Activated T-helper 2 cell treated with anti-CD3 and anti-CD28 coated beads, Interferon-gamma antibody, Interleukin-2, Interleukin-4, amounts not matched to agents 10 μg/mL and 5 μg/mL and 100 μg/mL, durations not matched to agents 14 hours and 24 hours and 36 hours (primary cell): ENCODE measurements around the gene TXNDC15. TPM values are rescaled to one million over a fixed set of nuclear protein-coding genes. Genes with fewer than 3 reads are reported as not detected.
"Not testable (repeated sequence)": the region's sequence is repeated elsewhere in the genome, so short reads cannot be mapped to it uniquely, and the experiment has no call there.

ENCODE experiments used
- DNase-seq: peaks from one replicate; pipeline ENCODE4 v3.0.0; 2021; ENCODE audit warnings: low spot score
- H3K27ac Mint-ChIP-seq: one replicate; pipeline ENCODE4 v1.8.0; 2021; ENCODE audit warnings: mixed read lengths
- H3K27me3 Mint-ChIP-seq: one replicate; pipeline ENCODE4 v1.8.0; 2021; ENCODE audit warnings: low read depth, mixed read lengths
- H3K36me3 Mint-ChIP-seq: one replicate; pipeline ENCODE4 v1.8.0; 2021; ENCODE audit warnings: low read depth, mixed read lengths
- H3K4me1 Mint-ChIP-seq: one replicate; pipeline ENCODE4 v1.8.0; 2021; ENCODE audit warnings: low read depth, mixed read lengths
- H3K4me3 Mint-ChIP-seq: one replicate; pipeline ENCODE4 v1.8.0; 2021; ENCODE audit warnings: low read depth, mild to moderate bottlenecking, moderate library complexity, mixed read lengths
- H3K9me3 Mint-ChIP-seq: one replicate; pipeline ENCODE4 v1.8.0; 2021; ENCODE audit warnings: mixed read lengths
- intact Hi-C: fragments of 100-400 bp; cut with micrococcal nuclease; formaldehyde crosslinking; loops from one replicate; pipeline ENCODE4 v1.15.1; 2023
- total RNA-seq: library from RNA; stranded (reverse); gene quantifications from 2 replicates; pipeline ENCODE4 v1.2.3, GENCODE V29; 2022

Gene TXNDC15
- total RNA-seq, 1 donor from 2014 or later, result 53.9 TPM

DNA sequence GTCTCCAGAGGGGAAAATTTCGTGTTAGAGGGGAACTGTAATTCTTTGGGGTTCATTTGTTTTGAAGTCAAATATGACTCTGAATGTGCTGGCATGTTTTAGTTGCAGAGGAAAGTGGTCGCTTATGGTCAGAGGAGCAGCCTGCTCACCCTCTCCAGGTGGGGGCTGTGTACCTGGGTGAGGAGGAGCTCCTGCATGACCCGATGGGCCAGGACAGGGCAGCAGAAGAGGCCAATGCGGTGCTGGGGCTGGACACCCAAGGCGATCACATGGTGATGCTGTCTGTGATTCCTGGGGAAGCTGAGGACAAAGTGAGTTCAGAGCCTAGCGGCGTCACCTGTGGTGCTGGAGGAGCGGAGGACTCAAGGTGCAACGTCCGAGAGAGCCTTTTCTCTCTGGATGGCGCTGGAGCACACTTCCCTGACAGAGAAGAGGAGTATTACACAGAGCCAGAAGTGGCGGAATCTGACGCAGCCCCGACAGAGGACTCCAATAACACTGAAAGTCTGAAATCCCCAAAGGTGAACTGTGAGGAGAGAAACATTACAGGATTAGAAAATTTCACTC is 13.5 kb downstream of the TXNDC15 start:
- DNase-seq, result no peak
- Mint-ChIP-seq H3K36me3 (peaks cover 43% of the 10 kb centered on the region), H3K27me3 (no peaks in the 10 kb centered on the region), H3K4me1 (peaks cover 8% of the 10 kb centered on the region), H3K4me3 (no peak overlapping the region), H3K27ac (no peak overlapping the region), H3K9me3 (no peaks in the 10 kb centered on the region)
- intact Hi-C loops, result no loop called here

DNA sequence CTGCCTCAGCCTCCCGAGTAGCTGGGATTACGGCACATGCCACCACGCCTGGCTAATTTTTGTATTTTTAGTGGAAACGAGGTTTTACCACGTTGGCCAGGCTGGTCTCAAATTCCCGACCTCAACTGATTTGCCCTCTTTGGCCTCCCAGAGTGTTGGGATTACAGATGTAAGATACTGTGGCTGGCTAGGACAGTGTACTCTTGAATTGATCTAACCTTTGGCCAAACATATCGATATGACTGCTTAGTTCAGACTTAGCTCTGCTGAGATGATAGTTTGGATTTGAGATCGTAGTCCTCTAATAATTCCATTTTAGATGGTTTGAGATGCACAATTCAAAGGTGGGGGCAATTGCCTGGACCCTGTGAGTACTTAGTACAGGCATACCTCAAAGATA is 15.2 kb downstream of the TXNDC15 start:
- Mint-ChIP-seq H3K4me1 (peaks cover 8% of the 10 kb centered on the region), H3K27me3 (no peaks in the 10 kb centered on the region), H3K9me3 (no peaks in the 10 kb centered on the region), H3K4me3 (no peak overlapping the region), H3K27ac (no peak overlapping the region), H3K36me3 (peaks cover 53% of the 10 kb centered on the region)
- intact Hi-C loops, result no loop called here
- no peak for DNase-seq

DNA sequence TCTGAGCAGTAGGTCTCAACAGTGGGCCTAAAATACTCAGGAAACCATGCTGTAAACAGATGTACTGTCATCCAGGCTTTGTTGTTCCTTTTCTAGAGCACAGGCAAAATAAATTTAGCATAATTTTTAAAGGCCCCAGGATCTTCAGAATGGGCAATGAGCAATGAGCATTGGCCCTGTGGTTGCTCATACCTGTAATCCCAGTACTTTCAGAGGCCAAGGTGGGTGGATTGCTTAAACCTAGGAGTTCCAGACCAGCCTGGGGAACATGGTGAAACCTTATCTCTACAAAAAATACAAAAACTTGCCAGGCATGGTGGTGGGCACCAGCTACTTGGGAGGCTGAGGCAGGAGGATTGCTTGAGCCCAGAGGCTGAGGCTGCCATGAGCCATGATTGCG is 17.3 kb downstream of the TXNDC15 start:
- Mint-ChIP-seq H3K9me3 (no peaks in the 10 kb centered on the region), H3K4me1 (peaks cover 4% of the 10 kb centered on the region), H3K27me3 (no peaks in the 10 kb centered on the region), H3K4me3 (no peak overlapping the region), H3K27ac (no peak overlapping the region), H3K36me3 (peaks cover 64% of the 10 kb centered on the region)
- DNase-seq, result no peak
- intact Hi-C loops, result no loop called here

DNA sequence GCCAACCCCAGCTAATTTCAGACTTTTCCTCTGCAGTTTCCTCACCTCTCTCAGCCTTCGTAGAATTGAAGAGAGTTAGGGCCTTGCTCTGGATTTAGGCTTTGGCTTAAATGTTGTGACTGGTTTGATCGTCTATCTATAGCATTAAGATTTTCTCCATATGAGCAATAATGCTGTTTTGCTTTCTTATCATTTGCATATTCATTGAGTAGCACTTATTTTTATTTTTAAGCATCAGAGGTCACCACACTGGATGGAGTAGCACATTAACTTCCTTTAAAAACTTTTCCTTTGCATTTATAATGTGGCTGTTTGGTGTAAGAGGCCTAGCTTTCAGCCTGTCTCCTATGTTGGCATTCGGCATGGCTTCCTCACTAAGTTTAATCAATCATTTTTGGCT is 18.1 kb downstream of the TXNDC15 start:
- Mint-ChIP-seq H3K27ac (no peak overlapping the region), H3K4me1 (peaks cover 4% of the 10 kb centered on the region), H3K9me3 (no peaks in the 10 kb centered on the region), H3K4me3 (no peak overlapping the region), H3K36me3 (peaks cover 63% of the 10 kb centered on the region), H3K27me3 (no peaks in the 10 kb centered on the region)
- intact Hi-C loops, result no loop called here
- DNase-seq, result no peak

DNA sequence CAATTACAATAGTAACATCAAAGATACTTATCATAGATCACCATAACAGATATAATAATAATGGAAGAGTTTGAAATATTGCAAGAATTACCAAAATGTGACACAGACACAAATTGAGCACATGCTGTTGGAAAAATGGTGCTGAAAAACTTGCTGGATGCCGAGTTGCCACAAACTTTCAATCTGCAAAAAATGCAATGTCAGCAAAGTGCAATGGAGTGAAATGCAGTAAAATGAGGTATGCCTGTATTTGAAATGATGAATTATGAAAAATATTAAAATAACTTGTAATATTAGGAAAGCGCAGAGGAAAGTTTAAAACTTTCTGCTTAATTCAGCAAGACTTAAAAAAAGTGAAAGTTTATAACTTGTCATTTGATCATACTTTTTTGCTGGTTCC is 18.8 kb downstream of the TXNDC15 start:
- H3K4me1 Mint-ChIP-seq, result peaks cover 2% of the 10 kb centered on the region
- H3K4me3 Mint-ChIP-seq, result no peak overlapping the region
- intact Hi-C loops, result no loop called here
- H3K27me3 Mint-ChIP-seq, result no peaks in the 10 kb centered on the region
- H3K27ac Mint-ChIP-seq, result no peak overlapping the region
- DNase-seq, result no peak
- H3K36me3 Mint-ChIP-seq, result peaks cover 57% of the 10 kb centered on the region
- H3K9me3 Mint-ChIP-seq, result no peaks in the 10 kb centered on the region

DNA sequence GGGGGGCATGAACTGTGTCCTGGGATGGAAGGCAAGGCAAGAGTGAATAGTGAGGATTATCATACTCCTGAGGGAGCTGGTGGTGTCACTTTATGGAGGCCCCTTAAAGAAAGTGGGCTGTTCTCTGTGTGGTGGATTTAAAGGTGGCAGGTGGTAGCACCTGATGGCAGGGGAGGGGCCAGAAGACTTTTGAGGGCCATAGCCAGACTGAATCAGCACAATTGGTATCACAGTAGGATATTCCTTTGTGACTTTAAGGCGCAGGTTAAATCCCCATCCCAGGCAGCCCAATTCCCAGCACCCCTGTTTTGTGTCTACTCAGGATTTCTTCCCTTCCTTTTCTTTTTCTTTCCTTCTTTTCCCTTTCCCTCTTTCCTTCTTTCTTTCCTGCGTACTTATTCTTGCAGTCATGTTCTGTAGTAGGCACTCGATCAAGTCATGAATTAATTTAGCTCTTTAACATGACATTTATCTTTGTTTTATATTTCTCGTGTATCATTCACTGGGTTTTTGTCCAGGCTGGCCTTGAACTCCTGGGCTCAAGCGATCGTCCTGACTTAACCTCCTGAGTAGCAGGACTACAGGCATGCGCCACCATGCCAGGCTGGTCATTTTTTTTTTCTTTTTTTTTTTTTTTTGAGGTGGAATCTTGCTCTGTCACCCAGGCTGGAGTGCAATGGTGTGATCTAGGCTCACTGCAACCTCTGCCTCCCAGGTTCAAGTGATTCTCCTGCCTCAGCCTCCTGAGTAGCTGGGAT is 19.8 kb downstream of the TXNDC15 start:
- no peak overlapping the region for H3K27ac Mint-ChIP-seq
- peaks cover 55% of the 10 kb centered on the region for H3K36me3 Mint-ChIP-seq
- H3K4me3 Mint-ChIP-seq, result no peak overlapping the region
- no peaks in the 10 kb centered on the region for H3K9me3 Mint-ChIP-seq
- H3K4me1 Mint-ChIP-seq, result peaks cover 2% of the 10 kb centered on the region
- no peak for DNase-seq
- intact Hi-C loops, result no loop called here
- H3K27me3 Mint-ChIP-seq, result no peaks in the 10 kb centered on the region

DNA sequence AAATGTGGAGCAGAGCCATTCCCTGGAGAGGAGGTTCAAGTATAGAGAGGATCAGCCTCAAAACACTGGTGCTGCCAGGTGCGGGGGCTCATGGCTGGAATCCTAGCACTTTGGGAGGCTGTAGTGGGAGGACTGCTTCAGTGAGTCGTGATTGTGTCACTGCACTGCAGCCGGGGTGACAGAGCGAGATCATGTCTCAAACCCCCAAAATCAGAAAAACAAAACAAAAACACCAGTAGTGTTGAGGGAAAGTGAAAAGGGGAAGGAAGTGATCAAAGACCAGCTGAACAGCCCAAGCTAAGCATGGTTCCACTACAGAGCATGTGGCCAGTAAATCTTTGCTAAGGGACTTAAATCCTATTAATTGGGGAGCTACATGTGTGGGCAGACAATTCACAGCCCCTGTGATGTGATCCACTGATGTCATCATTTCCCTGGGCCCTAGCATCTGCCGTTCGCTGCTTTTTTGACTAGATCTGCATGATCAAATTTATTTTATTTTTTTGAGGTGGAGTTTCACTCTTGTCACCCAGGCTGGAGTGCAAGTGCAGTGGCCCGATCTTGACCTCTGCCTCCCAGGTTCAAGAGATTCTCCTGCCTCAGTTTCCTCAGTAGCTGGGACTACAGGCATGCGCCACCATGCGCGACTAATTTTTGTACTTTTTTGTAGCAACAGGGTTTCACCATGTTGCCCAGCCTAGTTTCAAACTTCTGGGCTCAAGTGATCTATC is 28.1 kb downstream of the TXNDC15 start:
- Mint-ChIP-seq H3K9me3 (no peaks in the 10 kb centered on the region), H3K27ac (peak overlapping the region; percentile 78), H3K36me3 (peaks cover 21% of the 10 kb centered on the region), H3K4me1 (peaks cover 16% of the 10 kb centered on the region), H3K4me3 (peak overlapping the region; percentile 30), H3K27me3 (no peaks in the 10 kb centered on the region)
- intact Hi-C loops, result loop anchor here (10.0 kb wide), 2 partner anchors 267 to 527 kb away; partner anchors contain the start of genes SAR1B and UBE2B
- DNase-seq, result no peak

DNA sequence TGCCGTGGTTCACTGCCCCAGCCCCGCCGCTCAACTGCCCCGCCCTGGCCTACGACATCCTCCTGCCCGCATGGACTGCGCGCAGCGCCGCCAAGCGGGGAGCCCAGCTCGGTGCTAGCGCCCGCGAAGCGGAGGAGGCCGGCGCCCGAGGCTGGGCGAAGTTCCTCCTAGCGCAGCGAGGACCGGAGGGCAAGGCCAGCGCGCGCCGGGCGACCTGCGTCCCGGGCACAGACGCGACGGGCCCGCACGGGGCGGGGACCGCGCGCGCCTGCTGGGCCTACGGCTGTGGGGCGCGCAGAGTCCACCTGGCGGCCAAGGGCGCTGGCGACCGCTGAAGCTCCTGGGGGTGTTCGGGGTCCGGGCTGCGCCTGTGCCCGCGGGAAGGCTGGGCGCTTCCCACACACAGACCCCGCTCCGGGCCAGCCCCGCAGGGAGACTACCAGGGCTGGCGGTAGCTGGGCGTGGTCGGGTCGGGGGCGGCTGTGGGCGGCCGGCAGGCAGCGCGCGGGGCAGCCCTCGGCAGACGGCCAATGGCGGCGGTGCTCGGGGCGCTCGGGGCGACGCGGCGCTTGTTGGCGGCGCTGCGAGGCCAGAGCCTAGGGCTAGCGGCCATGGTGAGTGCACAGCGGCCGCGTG is 30.6 kb downstream of the TXNDC15 start, which contains the start of gene PCBD2:
Gene PCBD2, plus strand, starts transcription at position 522 of the 636 bp plus-strand sequence. Its CDS starts 9 bp downstream, at position 531.
- intact Hi-C loops, result loop anchor here (1.0 to 10.0 kb wide), 7 partner anchors 16 to 530 kb away; partner anchors contain the start of genes CAMLG, DDX46, SAR1B and TXNDC15
- peak; percentile 92 for DNase-seq
- no peaks in the 10 kb centered on the region for H3K27me3 Mint-ChIP-seq
- peak within 1 kb of the TSS; percentile 99 for H3K27ac Mint-ChIP-seq
- H3K36me3 Mint-ChIP-seq, result peaks cover 13% of the 10 kb centered on the region
- H3K4me3 Mint-ChIP-seq, result peak within 1 kb of the TSS; percentile 94
- no peaks in the 10 kb centered on the region for H3K9me3 Mint-ChIP-seq
- peaks cover 16% of the 10 kb centered on the region for H3K4me1 Mint-ChIP-seq

DNA sequence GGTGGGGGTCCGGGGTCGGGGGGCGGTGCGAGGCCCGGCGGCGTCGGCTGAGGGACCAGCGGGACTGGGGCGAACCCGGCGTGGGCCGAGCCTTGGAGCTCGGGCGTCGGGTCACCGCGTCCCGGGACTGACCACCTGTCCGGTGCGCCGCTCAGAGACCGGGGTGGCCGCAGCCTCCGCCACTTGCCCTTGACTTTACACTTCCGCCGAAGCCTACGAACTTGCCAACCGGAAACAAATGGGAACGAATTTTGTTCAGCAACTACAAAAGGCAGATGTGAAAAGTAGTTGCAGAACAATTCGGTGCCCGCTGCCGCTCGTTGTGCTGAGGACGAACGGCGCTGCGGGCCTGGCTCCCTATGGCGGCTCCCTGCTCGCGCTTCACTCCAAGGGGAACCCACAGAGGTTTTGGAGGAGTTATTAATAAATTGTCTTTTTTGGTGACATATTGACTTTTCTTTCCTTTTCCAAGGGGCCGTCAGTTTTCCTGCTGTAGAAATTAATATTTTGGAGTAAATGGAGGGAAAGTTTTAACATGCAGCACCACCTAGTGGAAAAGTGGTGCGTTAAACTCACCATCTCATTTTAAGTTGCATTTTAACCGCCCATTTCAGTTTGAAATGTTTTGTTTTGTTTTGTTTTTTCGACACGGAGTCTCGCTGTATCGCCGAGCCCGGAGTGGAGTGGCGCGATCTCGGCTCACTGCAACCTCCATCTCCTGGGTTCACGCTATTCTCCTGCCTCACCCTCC is 31.2 kb downstream of the TXNDC15 start:
- peak; percentile 64 for DNase-seq
- H3K4me3 Mint-ChIP-seq, result peak overlapping the region; percentile 94
- peaks cover 12% of the 10 kb centered on the region for H3K36me3 Mint-ChIP-seq
- intact Hi-C loops, result loop anchor here (1.0 to 10.0 kb wide), 6 partner anchors 15 to 531 kb away; partner anchors contain the start of genes CAMLG, DDX46, SAR1B and UBE2B
- peaks cover 20% of the 10 kb centered on the region for H3K4me1 Mint-ChIP-seq
- H3K27me3 Mint-ChIP-seq, result no peaks in the 10 kb centered on the region
- no peaks in the 10 kb centered on the region for H3K9me3 Mint-ChIP-seq
- H3K27ac Mint-ChIP-seq, result peak overlapping the region; percentile 99

DNA sequence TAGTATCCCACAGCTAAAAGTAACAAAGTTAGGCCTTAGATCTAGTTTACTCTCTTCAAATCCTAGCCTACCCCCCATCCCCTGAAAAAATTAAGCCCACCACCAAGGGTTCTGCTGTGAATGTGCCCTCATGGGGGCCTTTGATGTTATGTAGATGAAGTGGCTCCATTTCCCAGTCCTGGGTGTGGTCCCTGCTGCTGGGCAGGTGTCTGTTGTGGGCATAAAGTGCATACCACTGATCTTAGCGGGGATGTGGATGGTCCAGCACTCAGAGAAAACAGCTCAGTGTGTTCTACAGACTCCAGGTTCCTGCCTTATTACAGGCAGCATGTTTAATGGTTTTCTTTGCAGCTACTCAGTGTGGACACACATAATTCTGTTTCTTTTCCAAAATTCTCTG is 32.6 kb downstream of the TXNDC15 start:
- Mint-ChIP-seq H3K4me3 (peak overlapping the region; percentile 42), H3K27ac (no peak overlapping the region), H3K9me3 (no peaks in the 10 kb centered on the region), H3K4me1 (peaks cover 22% of the 10 kb centered on the region), H3K36me3 (peaks cover 19% of the 10 kb centered on the region), H3K27me3 (no peaks in the 10 kb centered on the region)
- intact Hi-C loops, result loop anchor here (10.0 kb wide), 2 partner anchors 272 to 532 kb away; partner anchors contain the start of genes SAR1B and UBE2B
- no peak for DNase-seq

DNA sequence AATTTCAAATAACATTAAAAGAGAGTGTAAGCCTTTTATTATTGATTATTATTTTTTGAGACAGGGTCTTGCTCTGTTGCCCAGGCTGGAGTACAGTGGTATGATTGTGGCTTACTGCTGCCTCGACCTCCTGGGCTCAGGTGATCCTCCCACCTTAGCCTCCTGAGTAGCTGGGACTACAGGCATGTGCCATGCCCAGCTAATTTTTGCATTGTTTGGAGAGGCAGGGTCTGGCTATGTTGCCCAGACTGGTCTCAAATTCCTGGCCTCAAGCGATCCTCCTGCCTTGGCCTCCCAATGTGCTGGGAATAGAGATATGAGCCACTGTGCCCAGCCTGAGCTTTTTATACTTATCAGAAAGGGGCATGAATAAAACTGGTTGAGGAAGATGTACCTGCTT is 36.6 kb downstream of the TXNDC15 start:
- H3K27ac Mint-ChIP-seq, H3K4me3 Mint-ChIP-seq, H3K27me3 Mint-ChIP-seq, H3K9me3 Mint-ChIP-seq, intact Hi-C loops, DNase-seq: not testable (repeated sequence)
- H3K36me3 Mint-ChIP-seq, result peaks cover 18% of the 10 kb centered on the region
- peaks cover 14% of the 10 kb centered on the region for H3K4me1 Mint-ChIP-seq
